Nephron progenitor cell (in vitro differentiated cells): Measurements from ENCODE around the gene KDM5C.
"Not testable (repeated sequence)": the region's sequence is repeated elsewhere in the genome, so short reads cannot be mapped to it uniquely, and the experiment has no call there.

Source experiments
- DNase-seq: peaks from one replicate; pipeline ENCODE4 v3.0.0; 2021
- H3K27ac Mint-ChIP-seq: 2 replicates; pipeline ENCODE4 v1.8.0; 2021; ENCODE audit warnings: mild to moderate bottlenecking, moderate library complexity, mixed read lengths
- H3K27me3 Mint-ChIP-seq: 2 replicates; pipeline ENCODE4 v1.8.0; 2021; ENCODE audit warnings: mild to moderate bottlenecking, low read depth, mixed read lengths; ENCODE audit not compliant: poor library complexity
- H3K36me3 Mint-ChIP-seq: 2 replicates; pipeline ENCODE4 v1.8.0; 2021; ENCODE audit warnings: low read depth, mixed read lengths
- H3K4me1 Mint-ChIP-seq: 2 replicates; pipeline ENCODE4 v1.8.0; 2021; ENCODE audit warnings: mixed read lengths
- H3K4me3 Mint-ChIP-seq: 2 replicates; pipeline ENCODE4 v1.8.0; 2021; ENCODE audit warnings: mild to moderate bottlenecking, moderate library complexity, mixed read lengths
- H3K9me3 Mint-ChIP-seq: 2 replicates; pipeline ENCODE4 v1.8.0; 2021; ENCODE audit warnings: mild to moderate bottlenecking, moderate library complexity, mixed read lengths
- TF ChIP-seq, protein P1 (sequence below): fragments of 200-600 bp; sonication (generic); IDR thresholded peaks from 2 replicates; pipeline ENCODE4 v1.5.0; 2021; ENCODE audit warnings: antibody characterized with exemption

The KDM5C gene

DNA sequence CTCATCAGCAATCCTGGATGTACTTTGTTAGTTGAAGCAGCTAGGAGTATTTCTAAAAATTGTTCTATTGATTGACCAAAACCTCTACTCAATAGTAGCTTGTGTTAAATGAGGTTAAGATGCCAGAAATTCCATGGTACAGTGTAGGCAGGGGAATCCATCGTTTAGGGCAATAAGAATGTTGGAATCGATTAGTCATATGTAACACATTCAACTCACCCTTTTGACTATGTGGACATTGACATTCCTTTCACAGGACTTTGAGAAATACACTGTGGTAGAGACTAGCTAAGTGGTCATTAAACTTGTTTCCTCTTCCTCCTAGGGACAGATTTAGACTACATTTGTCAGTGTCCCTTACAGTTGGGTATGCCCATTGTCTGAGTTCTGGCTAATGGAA is 40.2 kb downstream of the KDM5C start:
- no peak for DNase-seq
- Mint-ChIP-seq H3K27ac (no peak overlapping the region), H3K4me3 (no peak overlapping the region), H3K27me3 (peaks cover 2% of the 10 kb centered on the region), H3K36me3 (peaks cover 5% of the 10 kb centered on the region), H3K4me1 (no peaks in the 10 kb centered on the region), H3K9me3 (peaks cover 35% of the 10 kb centered on the region)
- TF ChIP-seq, protein P1, sequence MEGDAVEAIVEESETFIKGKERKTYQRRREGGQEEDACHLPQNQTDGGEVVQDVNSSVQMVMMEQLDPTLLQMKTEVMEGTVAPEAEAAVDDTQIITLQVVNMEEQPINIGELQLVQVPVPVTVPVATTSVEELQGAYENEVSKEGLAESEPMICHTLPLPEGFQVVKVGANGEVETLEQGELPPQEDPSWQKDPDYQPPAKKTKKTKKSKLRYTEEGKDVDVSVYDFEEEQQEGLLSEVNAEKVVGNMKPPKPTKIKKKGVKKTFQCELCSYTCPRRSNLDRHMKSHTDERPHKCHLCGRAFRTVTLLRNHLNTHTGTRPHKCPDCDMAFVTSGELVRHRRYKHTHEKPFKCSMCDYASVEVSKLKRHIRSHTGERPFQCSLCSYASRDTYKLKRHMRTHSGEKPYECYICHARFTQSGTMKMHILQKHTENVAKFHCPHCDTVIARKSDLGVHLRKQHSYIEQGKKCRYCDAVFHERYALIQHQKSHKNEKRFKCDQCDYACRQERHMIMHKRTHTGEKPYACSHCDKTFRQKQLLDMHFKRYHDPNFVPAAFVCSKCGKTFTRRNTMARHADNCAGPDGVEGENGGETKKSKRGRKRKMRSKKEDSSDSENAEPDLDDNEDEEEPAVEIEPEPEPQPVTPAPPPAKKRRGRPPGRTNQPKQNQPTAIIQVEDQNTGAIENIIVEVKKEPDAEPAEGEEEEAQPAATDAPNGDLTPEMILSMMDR, result no peak

DNA sequence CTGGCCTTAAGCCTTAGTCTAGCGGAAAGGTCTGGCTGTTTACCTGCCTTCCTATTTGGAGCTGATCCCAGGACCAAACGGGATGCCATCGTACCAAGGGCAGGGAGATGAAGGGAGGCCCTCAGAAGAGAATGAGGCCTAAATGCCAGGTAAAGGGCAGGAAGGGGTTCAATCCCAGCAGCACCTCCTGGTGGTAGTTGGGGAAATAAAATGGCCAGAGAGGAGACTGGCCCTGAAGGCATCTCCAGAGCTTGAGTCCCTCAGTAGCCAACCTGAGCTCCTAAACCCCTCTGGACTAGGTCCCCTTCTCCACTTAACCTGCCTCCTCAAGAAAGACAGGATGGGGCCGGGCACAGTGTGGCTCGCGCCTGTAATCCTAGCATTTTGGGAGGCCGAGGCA is 53.7 kb downstream of the KDM5C start:
- Mint-ChIP-seq H3K4me3 (no peak overlapping the region), H3K27ac (no peak overlapping the region), H3K9me3 (peaks cover 65% of the 10 kb centered on the region), H3K27me3 (no peaks in the 10 kb centered on the region), H3K36me3 (peaks cover 43% of the 10 kb centered on the region), H3K4me1 (peaks cover 7% of the 10 kb centered on the region)
- DNase-seq, result no peak
- TF ChIP-seq, protein P1, result no peak

DNA sequence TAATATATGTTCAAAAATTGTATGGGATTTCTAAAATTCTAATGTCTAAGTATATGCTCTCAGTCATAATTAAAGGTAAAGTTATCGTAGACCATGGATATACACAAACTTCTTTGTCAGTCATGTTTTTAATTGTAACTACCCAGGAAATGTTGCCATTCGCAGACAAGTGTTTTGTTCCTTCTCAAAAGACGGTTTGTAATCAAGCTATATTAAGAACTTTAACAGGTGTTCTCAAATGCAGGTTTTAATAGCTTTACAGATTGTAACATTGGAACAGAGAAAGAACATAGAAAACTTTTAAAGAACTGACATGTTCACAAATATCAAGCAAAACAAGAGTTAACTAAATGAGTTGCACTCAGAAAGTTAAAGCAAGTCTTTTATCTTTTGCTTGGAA is 58.9 kb downstream of the KDM5C start:
- H3K4me1 Mint-ChIP-seq, result peaks cover 24% of the 10 kb centered on the region
- no peaks in the 10 kb centered on the region for H3K27me3 Mint-ChIP-seq
- peaks cover 24% of the 10 kb centered on the region for H3K36me3 Mint-ChIP-seq
- DNase-seq, result no peak
- TF ChIP-seq, protein P1, result no peak
- no peak overlapping the region for H3K27ac Mint-ChIP-seq
- peaks cover 34% of the 10 kb centered on the region for H3K9me3 Mint-ChIP-seq
- no peak overlapping the region for H3K4me3 Mint-ChIP-seq

DNA sequence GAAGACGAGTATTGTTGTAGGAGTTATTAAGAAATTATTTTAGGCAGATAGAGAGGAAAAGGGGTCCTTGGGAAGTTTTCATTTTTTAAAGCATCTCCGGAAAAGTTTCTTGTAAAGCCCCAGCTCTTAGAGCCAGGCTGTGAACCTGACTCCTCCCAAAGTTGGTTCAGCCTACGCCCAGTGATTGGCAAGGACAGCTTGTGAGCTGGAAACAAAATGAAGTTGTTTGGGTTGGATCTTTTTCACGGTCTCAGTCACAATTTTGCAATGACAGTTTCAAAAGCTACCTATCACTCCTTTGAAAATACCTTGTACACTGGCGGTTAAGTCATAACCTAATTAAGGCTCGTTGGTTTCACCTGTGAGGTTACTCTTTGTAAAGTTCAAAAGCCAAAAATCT is 60.4 kb downstream of the KDM5C start:
- H3K27ac Mint-ChIP-seq, H3K27me3 Mint-ChIP-seq, H3K4me3 Mint-ChIP-seq, DNase-seq: not testable (repeated sequence)
- Mint-ChIP-seq H3K9me3 (peaks cover 25% of the 10 kb centered on the region), H3K4me1 (peaks cover 38% of the 10 kb centered on the region), H3K36me3 (peaks cover 14% of the 10 kb centered on the region)

DNA sequence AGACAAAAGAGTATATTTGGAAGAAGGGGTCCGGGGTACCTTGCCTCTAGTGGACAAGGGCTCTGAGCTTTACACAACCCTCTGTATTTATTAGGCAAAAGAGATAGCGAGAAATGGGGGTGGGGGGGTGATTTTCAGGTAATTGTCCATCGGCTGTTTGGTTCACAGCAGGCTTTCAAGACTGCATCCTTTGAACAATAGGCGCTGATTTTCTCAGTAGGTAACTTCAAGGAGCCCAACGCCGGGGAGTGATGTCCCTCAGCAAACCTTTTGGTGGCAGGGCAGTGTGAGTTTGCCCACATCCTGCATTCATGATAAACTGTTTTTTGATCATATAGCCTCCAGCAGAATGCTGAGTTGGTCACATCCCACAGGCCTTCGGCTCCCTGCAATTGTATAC is 61.6 kb downstream of the KDM5C start:
- H3K4me3 Mint-ChIP-seq, result peak overlapping the region; percentile 46
- H3K36me3 Mint-ChIP-seq, result peaks cover 9% of the 10 kb centered on the region
- no peaks in the 10 kb centered on the region for H3K27me3 Mint-ChIP-seq
- peaks cover 45% of the 10 kb centered on the region for H3K4me1 Mint-ChIP-seq
- H3K27ac Mint-ChIP-seq, result peak overlapping the region; percentile 57
- H3K9me3 Mint-ChIP-seq, result peaks cover 27% of the 10 kb centered on the region
- TF ChIP-seq, protein P1, result no peak
- no peak for DNase-seq

DNA sequence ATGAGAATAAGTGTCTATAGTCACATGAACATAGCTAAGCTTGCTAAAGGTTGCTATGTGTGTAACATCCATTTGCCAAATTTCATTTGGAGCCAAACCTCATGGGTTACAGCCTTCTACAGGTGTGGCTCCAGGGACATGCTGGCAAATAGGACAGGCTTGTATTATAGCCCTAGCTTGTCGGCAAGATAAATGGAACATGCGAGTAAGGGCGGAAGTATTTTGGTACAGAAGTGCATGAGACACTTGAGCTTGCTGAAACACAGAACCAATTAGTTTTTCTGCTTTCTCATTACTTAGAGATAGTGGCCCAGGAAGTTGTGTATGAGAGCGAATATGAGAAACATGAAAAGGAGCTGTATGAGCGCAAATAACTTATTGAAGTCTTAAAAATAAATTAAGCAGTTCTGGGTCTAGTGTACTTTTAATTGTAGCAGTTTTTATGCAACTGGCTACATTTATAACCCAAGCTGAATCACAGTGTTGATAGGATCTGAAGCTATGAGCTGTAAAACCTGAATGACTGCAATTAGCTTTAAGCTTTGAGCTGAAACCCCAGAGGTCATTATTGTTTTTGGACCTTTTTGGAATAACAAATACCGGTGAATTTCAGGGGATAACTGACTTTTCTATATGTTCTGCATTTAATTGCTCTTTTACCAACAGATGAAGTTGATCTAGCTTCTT is 64.6 kb downstream of the KDM5C start:
- H3K4me1 Mint-ChIP-seq, result peaks cover 40% of the 10 kb centered on the region
- no peak overlapping the region for H3K4me3 Mint-ChIP-seq
- no peaks in the 10 kb centered on the region for H3K27me3 Mint-ChIP-seq
- H3K9me3 Mint-ChIP-seq, result peaks cover 41% of the 10 kb centered on the region
- no peak for DNase-seq
- TF ChIP-seq, protein P1, result no peak
- H3K36me3 Mint-ChIP-seq, result peaks cover 20% of the 10 kb centered on the region
- no peak overlapping the region for H3K27ac Mint-ChIP-seq
